Activated CD4-positive, alpha-beta T cell treated with anti-CD3 and anti-CD28 coated beads, Interleukin-2, amount 50 U/mL, for 24 hours (primary cell): Measurements from ENCODE around the gene JAKMIP2.

Experiments used
- DNase-seq, 2 donors: peaks; one replicate each; pipeline ENCODE4 v3.0.0-alpha.2; 2020; ENCODE audit warnings: low read depth in 1 of 2, low spot score in 1 of 2

Gene JAKMIP2

GRCh38 chr5:147789820-147790219 lies 7.3 kb upstream of the JAKMIP2 start:
- no peak for DNase-seq

- DNase-seq = no peak
These were observed 5.5 kb upstream of the JAKMIP2 start for GRCh38 chr5:147788023-147788422.

GRCh38 chr5:147786142-147786541 lies 3.6 kb upstream of the JAKMIP2 start:
- no peak for DNase-seq

- DNase-seq = no peak
These were observed 1.8 kb upstream of the JAKMIP2 start for GRCh38 chr5:147784146-147784987.

DNA sequence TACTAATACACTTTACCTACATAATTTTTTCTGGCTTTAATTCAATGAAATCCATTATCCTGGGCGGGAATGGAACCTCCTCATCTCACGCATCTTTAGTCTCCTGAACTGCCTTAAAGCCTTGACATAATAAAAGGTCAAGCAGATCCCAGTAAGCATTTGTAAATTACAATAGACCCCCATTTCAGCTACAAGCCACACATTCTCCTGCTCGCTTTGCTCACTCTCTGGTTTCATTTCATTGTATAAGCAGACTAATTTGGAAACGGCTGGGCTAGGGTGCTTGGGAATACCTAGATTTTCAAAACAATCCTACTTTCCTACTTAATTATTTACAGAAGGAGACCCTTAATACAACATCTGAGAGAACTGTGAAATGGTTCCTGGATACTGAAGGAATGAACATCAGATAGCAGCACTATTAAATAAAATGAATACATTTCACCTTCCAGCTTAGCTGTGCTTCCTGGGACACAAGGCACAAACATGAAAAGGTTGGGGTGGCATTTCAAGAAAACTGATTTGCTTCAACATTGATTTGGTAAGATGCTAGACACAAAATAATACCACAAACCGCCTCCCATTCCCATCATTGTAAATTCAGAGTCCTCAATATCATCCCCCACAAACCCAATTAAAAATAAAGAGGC lies 1.5 kb downstream of the JAKMIP2 start:
- DNase-seq = no peak

DNA sequence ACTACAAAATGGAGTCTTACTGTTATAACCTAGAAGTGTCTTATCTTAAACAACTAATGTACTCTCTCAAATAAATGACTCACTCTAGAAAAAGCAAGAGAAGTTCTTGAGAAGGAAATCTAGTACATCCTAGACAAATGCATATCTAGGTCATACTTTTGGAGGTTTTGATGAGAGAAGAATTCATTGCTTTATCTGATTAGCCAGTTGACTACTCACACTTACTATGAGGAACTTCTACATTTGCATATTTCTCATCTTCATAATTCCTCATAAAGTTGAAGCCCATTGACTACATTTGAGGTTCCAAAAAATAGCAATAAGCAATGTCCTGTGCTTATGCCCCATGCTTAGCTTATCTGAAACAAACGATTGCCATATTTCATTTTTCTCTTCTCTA lies 2.8 kb downstream of the JAKMIP2 start:
- no peak for DNase-seq

DNA sequence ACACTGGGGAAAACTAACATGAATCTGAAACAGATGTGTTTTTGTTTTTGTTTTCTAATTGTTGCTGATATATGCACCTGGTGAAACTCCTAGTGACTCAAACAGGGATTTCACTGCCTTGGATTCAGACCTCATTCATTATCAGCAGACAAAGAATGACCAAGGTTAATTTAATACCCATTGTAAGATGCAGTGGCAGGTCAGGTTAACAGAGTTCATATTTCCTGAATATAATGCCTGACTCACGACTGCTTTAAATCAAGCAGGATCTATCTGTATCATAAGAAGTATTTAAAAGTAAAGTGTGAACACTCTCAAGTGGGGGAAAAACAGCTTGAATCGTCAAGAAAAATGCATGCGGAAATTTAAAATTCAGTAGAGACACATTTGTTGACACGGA lies 5.5 kb downstream of the JAKMIP2 start:
- no peak for DNase-seq

- DNase-seq = no peak
These were observed 8.9 kb downstream of the JAKMIP2 start for GRCh38 chr5:147773587-147773986.

DNA sequence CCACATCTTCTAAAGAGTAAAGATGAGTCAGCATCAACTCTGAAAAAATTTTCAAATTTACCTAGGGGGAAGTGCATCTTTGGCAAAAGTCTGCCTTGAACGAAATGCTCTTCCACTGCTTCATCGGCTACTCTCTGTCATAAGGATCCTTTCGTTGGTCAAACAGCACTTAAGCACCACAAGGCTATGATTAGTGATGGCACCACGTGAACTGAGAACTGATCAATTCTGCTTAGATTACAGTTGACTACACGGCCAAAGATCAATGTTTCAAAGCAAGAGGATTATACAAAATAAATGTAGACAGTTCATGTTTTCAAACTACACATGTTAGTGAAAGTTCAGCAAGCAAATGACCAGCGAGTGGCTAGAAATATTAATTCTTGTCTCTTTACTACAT lies 9.4 kb downstream of the JAKMIP2 start:
- no peak for DNase-seq

DNA sequence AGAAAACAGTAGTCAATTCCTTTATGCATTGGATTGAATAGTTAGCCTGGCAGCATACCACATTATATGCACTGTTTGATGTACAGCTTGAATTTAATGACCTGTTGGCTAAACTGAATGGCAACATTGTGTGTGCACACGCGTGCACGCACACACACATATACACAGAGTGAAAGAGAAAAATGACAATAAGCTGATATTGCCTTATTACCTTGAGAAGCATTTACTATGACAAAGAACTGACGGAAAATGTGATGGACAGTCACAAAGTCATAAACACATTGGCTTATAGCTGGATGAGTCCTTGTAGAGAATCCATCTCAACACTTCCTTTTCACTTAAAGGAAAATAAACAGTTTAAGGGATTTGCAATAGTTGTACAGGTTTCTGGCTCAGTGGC lies 15.5 kb downstream of the JAKMIP2 start:
- no peak for DNase-seq

DNA sequence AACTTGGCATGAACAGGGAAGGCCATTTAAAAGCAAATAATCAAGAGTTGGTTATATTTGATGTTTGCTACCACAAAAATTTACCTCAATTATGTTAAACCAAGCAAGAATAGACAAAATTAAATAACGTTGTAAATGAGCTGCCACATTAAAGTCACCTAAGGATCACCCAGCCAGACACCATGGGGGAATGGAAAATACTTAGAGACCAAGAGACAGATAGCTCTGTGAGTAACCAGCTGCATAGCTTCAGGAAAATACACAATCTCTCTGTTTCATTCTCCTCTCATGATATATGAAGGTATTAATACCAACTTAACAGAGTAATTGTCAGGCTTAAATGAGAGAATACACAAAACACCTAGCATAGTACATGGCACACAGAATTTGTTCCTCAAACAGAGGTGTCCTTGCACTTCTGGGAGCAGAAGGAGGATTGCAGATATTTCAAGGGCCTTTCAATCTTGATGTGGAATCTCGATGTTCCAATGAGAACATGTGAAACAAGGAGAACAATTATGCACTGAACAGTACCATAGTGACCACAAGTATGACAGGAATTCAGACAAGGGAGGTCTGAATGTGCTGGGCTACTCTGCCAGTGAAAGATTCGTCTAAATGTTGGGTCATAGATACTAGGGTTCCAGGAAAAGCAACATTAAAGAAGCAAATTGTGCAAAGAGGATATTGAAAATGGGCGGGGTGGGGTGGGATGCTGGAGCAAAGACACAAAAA lies 18.6 kb downstream of the JAKMIP2 start:
- no peak for DNase-seq

- no peak for DNase-seq
These were observed 22.2 kb downstream of the JAKMIP2 start for GRCh38 chr5:147760086-147760875.

- no peak for DNase-seq
These were observed 23.1 kb downstream of the JAKMIP2 start for GRCh38 chr5:147759441-147759840.

DNA sequence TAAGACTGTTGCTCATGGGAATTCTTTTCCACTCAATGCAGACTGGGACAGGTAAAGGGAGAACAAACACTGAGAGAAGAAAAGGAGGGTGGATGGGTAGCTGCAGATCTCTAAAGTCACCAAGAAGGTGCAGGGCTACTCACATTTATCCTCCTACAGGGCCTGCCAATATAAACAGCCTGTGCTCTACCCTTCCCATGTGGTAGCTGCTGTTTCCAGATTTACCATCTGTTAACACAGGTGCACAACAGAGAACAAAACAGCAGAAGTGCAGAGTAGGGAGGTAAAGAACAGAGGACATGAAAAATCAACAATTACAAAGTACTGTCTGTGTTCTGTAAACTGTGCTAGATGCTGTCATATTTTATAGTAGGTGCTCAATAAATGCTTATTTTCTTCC lies 26.0 kb downstream of the JAKMIP2 start:
- DNase-seq = no peak

- DNase-seq = no peak
These were observed 28.0 kb downstream of the JAKMIP2 start for GRCh38 chr5:147754372-147755122.

GRCh38 chr5:147753765-147754164 lies 28.8 kb downstream of the JAKMIP2 start:
- no peak for DNase-seq

DNA sequence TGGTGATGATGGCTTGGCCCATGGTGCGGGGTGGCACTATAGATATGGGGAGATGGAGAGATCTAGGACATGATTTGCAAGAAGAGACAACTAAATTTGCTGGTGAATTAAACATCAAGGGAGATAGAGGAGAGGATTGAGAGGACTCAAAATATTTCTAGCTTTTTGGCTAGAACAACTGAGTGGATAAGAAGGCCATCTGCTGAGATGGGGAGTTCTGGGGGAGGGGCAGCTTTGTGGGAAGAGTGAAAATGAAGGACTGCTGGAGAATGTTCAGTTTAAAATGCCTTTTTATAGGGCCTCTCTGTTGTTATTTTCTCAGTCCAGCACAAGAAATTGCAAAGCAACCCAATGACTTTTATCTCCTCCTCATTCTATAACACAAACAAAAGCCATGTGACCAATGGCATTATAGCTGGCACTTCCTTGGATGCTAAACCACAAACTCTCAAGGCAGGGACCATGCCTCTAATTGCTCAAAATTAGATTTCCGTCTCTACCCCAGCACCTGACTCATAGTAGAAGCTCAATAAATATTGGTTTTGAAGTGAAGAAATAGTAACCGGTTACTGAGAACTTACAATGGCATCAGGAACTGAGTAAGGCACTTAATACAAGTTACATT lies 29.8 kb downstream of the JAKMIP2 start:
- no peak for DNase-seq

GRCh38 chr5:147752033-147752432 lies 30.5 kb downstream of the JAKMIP2 start:
- no peak for DNase-seq

GRCh38 chr5:147751156-147751830 lies 31.2 kb downstream of the JAKMIP2 start:
- no peak for DNase-seq

- DNase-seq = no peak
These were observed 32.5 kb downstream of the JAKMIP2 start for GRCh38 chr5:147750065-147750464.
